GM18498 (cell line): ENCODE data around the gene MAP3K20.
"Not testable (repeated sequence)": the region's sequence is repeated elsewhere in the genome, so short reads cannot be mapped to it uniquely, and the experiment has no call there.

Source experiments
- ATAC-seq: cut with Tn5 transposase; IDR thresholded peaks from one replicate; pipeline ENCODE4 v1.9.1; 2021; ENCODE audit warnings: mild to moderate bottlenecking, moderate library complexity; ENCODE audit not compliant: unreplicated experiment

MAP3K20 gene

DNA sequence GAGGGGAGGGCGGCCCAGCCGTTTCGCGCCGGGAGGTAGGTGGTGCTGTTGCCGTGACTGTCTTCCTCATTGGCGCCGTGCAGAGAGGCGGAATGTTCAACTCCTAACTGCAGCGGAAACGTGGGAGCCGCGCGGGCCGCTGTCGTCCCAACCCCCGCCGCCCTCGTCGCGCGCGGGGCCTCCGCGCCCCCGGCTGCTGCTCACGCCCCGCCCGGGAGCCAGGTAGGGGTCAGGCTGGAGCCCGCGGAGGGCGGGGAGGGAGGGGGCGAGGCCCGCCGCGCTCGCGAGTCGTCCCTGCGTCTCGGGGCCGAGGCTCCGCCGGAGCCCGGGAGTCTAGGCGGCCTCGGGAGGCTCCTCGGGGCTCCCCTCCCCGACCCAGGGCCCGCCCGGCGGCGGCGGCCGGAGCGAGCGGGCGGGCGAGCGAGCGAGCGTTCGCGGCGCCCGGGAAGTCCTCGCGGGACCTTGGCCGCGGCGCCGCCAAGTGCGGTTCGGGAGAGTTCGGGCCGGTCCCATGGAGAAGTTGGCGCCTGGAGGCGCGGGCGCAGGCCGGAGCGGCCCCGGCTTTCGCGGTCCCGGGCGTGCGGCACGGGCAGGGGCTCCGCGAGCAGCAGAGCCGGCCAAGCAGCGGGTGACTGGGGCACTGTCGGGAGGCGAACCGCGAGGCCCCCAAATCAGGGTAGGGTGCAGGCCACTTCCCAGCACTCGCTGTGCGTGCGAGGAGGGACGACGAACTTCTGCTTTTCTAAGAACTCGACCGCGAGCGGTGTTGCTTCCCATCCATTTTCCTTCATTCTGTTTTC lies at the start of gene MAP3K20:
TSS of gene MAP3K20 (plus strand) at position 66 of the 800 bp plus-strand sequence. CDS start 15,186 bp downstream, outside the sequence.
- peak; percentile 71 for ATAC-seq

- no peak for ATAC-seq
These were observed 49.2 kb upstream of the MAP3K20 start for GRCh38 chr2:173026479-173026878.

DNA sequence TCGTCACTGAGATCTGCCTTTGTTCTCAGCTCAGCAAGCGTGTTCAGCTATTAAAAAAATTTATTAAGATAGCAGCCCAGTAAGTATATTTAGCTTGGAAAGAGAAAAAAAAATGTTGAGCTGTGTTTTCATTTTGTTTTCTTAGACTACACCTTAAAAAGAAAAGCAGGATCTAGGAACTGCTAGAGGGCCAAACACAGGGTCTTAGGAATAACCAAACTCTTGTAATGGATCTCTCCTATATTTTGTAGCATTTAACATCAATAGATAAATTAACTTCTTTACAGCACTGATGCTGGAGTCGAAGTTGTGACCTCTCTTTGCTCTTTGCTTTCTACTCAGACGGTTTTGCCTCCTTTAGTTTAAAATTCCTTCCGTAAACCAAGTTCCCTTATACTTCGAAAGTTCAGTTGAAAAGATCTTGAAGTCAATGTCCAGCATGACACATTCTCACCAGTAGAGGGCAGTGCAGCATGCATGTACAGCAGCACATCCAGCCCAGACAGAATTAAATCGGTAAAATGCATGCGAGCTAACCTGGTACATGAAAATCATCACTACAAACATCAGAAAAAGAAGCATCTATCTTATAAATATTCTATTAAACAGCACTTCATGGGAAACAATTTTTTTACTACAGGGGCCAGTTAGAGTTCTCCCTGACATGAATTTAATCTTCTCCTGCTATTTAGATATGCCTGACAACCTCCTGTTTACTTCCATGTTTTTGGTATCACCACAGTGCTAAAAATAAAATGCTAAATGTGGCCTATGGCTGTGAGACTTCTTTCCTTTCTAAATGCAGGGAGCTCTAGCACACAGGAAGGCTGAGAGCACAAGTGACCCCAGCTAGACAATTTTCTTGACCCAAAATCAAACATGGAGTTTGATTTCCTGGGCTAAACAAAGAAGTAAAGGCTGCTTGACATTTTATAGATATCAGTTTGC lies 48.2 kb upstream of the MAP3K20 start:
- ATAC-seq = peak; percentile 74

DNA sequence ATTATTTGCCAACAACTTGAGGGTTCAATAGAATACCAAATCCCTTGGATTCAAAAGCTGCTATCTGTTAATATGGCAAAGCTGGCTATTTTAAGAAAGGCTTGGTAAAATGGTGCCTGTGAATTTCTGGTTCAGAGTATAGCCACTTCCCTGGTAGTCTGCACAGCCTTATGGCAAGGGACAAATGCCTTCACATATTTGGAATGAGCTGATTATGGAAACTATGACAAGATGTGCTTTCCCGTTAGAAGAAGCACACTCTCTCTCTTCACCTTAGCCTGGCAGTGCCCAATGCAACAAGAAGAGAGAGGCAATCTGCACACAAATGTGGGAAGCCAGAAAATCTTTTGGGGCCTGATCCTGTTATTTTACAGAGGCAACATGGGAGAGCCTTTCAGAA lies 47.5 kb upstream of the MAP3K20 start:
- no peak for ATAC-seq

- no peak for ATAC-seq
These were observed 47.0 kb upstream of the MAP3K20 start for GRCh38 chr2:173028671-173029070.

DNA sequence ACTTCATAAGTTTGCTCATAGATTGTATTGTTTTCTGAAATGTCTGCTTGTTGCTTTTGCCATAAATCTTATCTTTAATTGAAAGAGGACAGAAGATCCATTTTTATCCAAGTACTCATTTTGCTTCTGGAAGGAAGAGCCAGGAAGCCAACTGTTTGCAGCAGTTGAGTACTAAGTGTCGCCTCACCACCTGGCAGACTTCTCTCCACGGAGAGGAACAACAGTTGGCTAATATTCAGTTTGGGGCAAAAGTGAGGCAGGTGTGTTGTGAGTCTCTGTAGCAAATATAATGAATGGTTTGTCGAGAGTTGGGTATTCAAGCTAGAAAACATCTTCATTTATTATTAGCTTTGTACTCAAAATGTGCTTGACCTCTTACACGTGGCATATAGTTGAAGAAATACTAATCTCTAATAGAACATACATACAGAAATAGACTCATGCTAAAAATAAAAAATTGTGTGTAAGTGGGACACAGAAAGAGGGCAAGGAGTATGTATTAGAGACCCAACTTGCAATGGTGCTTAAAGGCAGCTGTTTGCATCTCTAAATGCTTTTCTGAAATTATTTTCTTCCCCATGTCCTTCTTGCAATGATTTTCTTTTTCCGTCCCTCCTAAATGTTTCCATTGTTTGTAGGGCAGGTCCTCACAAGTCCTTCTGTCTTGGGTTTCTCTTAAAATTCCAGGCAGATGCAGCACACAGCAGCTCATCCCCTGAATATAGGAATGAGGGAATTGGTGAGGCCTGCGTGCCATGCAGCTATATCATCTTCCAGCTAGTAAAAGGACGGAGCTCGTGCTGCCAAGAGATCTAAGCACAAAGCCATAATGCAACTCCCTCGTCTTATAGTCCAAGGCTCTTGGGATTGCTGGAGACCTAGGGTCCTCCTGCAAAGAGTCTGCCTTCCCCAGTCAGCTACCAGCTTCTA lies 44.8 kb upstream of the MAP3K20 start:
- no peak for ATAC-seq

GRCh38 chr2:173032032-173032431 lies 43.6 kb upstream of the MAP3K20 start:
- ATAC-seq = no peak

DNA sequence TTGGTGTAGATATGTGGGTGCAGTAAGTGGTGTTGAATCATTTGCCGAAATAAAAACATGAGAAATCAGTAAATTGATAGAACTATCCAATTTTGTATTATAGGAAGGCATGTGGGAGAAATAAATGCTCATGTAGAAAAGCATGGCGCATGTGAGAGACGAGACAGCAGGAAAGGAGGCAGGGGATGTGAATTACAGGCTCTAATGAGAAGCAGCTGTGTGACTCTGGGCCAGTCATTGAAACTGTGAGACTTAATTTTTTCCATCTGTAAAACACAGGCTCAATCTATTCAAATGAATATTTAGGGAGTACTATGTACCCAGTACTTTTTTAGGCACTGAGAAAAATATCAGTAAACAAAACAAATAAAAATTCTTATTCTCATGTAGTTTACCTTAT lies 42.6 kb upstream of the MAP3K20 start:
- ATAC-seq = no peak

- no peak for ATAC-seq
These were observed 41.5 kb upstream of the MAP3K20 start for GRCh38 chr2:173034143-173034542.

GRCh38 chr2:173037245-173038120 lies 38.2 kb upstream of the MAP3K20 start:
- ATAC-seq = no peak

- not testable (repeated sequence) for ATAC-seq
These were observed 37.4 kb upstream of the MAP3K20 start for GRCh38 chr2:173038257-173038656.

DNA sequence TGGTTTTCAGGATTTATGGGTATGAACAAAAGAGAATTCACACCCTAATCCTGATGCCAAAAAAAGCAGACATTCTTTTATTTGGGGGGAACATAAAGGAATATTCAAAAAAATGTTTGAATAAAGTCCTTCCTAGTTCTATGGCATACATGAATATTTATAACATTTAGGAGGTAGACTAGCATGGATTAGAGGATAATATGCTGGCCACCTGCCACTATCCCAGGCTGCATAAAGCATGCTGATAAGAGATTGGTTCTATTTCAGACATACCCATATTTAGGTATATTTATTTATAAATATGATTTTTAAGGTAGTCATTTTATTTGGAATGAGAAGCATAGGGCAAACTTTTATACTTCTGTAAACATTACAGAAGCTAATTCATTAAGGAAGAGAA lies 34.9 kb upstream of the MAP3K20 start:
- ATAC-seq = no peak

DNA sequence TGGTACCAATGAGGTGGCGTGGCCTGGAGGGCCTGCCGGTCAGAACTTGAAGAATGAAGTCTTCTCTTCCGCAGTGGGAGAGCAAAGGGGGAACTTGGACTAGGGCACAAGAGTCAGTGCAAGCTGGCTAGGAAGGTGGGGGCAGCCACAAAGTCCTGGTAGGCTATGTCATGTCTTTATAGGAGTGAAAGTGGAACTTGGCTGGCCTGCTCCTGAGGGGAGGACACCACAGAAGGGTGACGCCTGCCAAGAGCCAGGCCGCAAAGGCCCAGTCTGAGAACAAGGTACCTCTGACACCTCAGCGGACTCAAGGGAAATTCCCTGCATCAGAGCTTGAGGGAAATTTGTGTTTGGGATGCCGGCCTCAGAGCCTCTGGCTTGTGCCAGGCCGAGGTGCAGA lies 32.2 kb upstream of the MAP3K20 start:
- ATAC-seq = no peak

- ATAC-seq = no peak
These were observed 31.6 kb upstream of the MAP3K20 start for GRCh38 chr2:173043897-173044519.

- no peak for ATAC-seq
These were observed 31.0 kb upstream of the MAP3K20 start for GRCh38 chr2:173044686-173045085.

DNA sequence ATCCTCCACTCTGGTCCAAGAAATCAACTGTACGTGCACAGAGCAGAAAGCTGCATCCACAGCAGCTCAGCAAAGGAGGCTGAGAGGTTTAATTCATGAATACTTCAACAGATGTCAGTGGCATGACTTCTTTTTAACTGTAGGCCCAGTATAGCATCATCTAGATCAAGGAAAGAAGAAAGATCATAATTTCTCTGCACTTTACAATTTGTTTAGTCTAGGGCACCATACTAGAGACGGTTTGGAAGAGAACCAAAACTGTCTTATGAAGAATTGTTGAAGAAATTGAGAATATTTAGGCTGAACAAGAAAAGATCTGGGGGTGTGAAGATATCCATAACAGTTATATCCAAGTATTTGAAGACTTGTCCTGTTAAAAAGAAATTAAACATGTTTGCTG lies 30.5 kb upstream of the MAP3K20 start:
- ATAC-seq = no peak

DNA sequence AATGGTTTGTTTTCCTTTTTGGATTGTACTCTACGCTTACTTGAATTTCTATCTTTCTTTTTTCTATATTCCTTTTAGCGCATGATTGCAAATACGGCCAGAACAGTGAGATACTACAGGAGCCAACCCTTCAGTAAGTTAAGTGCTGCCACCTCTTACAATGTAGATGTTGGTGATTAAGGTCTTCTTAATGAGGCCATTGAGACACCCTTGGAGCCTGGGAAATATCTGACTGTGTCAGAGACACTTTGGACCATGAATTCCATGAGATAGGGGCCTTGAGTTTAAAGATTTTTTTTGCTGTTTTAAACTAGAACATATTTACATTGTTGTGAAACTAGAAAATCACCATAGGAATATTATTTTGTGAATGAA lies 27.1 kb upstream of the MAP3K20 start:
- no peak for ATAC-seq

DNA sequence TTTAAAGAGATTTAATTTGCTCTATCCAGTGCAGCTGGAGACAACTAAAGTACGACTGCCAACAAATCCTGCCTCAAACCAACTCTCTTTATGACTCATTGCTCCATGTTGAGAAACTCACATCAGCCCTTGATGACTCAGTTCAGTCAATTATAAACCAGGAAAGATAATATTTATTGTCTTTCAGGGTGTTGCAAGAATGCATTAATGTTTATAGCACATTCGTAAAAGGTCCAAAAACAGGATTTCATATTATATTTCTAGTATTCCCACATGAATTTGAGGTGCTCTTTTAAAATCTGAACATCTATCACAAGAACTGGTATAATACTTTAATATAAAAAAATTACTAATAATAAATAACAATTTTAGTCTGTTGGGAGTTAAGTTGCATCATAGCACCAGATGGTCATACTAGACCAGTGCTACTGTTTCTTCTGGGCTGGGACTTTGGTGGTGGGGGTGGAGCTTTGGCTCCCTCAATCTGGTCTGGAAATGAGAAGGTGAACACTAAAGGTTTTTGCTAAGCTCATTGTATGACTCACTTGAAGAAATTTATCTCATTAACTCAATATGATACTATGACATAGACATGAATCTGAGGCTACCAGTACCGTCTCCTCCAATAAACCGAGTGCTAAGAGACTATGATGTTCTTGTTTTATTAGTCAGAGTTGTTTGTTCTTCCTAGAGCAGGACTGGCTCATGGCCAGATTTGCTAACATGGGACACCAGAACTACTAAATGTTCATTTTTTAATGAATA lies 26.6 kb upstream of the MAP3K20 start:
- ATAC-seq = peak; percentile 76

DNA sequence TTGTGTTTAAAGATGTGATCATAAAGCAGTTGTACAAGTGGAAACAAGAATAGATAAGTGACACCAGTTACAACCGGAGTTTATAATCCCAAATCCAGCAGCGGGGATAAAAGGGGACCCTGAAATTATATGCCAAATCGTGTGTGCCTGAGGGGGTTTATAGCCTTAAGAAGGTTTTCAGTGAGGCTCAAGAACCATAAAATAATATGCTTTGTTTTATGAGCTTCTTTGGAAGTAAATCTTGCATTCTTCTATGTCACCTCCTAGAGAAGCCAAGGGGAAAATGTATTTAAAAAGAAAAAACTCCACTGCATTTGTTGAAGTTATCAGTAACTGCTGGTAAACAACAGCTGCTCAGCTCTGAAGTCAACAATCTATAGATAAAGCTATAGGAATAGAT lies 25.8 kb upstream of the MAP3K20 start:
- no peak for ATAC-seq
